MM.1S (cell line): ENCODE data around the gene FARP1.

Experiments used
- DNase-seq: peaks from one replicate; pipeline ENCODE4 v3.0.0-alpha.2; 2015
- H2AFZ ChIP-seq: fragments of 300-600 bp; sonication (generic); 2 replicates; pipeline ENCODE4 v1.6.0; 2016; ENCODE audit warnings: antibody characterized with exemption, low read length
- H3F3A ChIP-seq: fragments of 300-600 bp; sonication (generic); 2 replicates; pipeline ENCODE4 v1.6.1; 2016; ENCODE audit warnings: mild to moderate bottlenecking, antibody characterized with exemption, low read length, moderate library complexity, mixed read lengths; ENCODE audit not compliant: insufficient read depth
- H3K27ac ChIP-seq: fragments of 300-600 bp; sonication (generic); 2 replicates; pipeline ENCODE4 v1.5.1; 2016; ENCODE audit warnings: mild to moderate bottlenecking, low read length
- H3K27me3 ChIP-seq: fragments of 300-600 bp; sonication (generic); replicated peaks from 2 replicates; pipeline ENCODE4 v1.6.0; 2016; ENCODE audit warnings: low read length; ENCODE audit not compliant: insufficient read depth
- H3K36me3 ChIP-seq: fragments of 300-600 bp; sonication (generic); replicated peaks from 2 replicates; pipeline ENCODE4 v1.6.1; 2016; ENCODE audit warnings: mild to moderate bottlenecking, low read length, mixed read lengths; ENCODE audit not compliant: insufficient read depth
- H3K4me1 ChIP-seq: fragments of 300-600 bp; sonication (generic); 2 replicates; pipeline ENCODE4 v1.6.1; 2016; ENCODE audit warnings: low read length, mixed read lengths
- H3K4me2 ChIP-seq: fragments of 300-600 bp; sonication (generic); 2 replicates; pipeline ENCODE4 v1.6.0; 2016; ENCODE audit warnings: low read depth, low read length
- H3K4me3 ChIP-seq: fragments of 300-600 bp; sonication (generic); 2 replicates; pipeline ENCODE4 v1.5.1; 2016; ENCODE audit warnings: low read length, mixed read lengths
- H3K79me2 ChIP-seq: fragments of 300-600 bp; sonication (generic); 2 replicates; pipeline ENCODE4 v1.6.1; 2016; ENCODE audit warnings: mixed run types, low read length, mixed read lengths
- H3K9ac ChIP-seq: fragments of 300-600 bp; sonication (generic); 2 replicates; pipeline ENCODE4 v1.6.1; 2016; ENCODE audit warnings: low read length, mixed read lengths
- H3K9me2 ChIP-seq: fragments of 300-600 bp; sonication (generic); replicated peaks from 2 replicates; pipeline ENCODE4 v1.6.1; 2016; ENCODE audit warnings: mild to moderate bottlenecking, low read length, mixed read lengths; ENCODE audit not compliant: insufficient read depth
- H3K9me3 ChIP-seq: fragments of 300-600 bp; sonication (generic); replicated peaks from 2 replicates; pipeline ENCODE4 v1.6.1; 2016; ENCODE audit warnings: mild to moderate bottlenecking, low read length, mixed read lengths; ENCODE audit not compliant: insufficient read depth
- H4K20me1 ChIP-seq: fragments of 300-600 bp; sonication (generic); 2 replicates; pipeline ENCODE4 v1.6.1; 2016; ENCODE audit warnings: mild to moderate bottlenecking, low read length, moderate library complexity, mixed read lengths; ENCODE audit not compliant: insufficient read depth
- CTCF ChIP-seq: fragments of 300-600 bp; sonication (generic); IDR thresholded peaks from 2 replicates; pipeline ENCODE4 v1.5.1; 2016; ENCODE audit warnings: antibody characterized with exemption, low read length, mixed read lengths
- EZH2 ChIP-seq: fragments of 300-600 bp; sonication (generic); optimal IDR thresholded peaks from 2 replicates; pipeline ENCODE3; 2017; ENCODE audit warnings: low read depth, mild to moderate bottlenecking, antibody characterized with exemption, low read length, mixed read lengths
- EZH2phosphoT487 ChIP-seq: fragments of 300-600 bp; sonication (generic); IDR thresholded peaks from 2 replicates; pipeline ENCODE4 v1.6.1; 2018; ENCODE audit warnings: antibody characterized with exemption, low read length

FARP1 gene

GRCh38 chr13:98413796-98414195, 270.9 kb downstream of the FARP1 start:
- no peak overlapping the region for H3K27ac ChIP-seq
- H3K79me2 ChIP-seq, result no peaks in the 10 kb centered on the region
- no peak for DNase-seq

GRCh38 chr13:98415326-98416070, 272.6 kb downstream of the FARP1 start:
- no peak overlapping the region for H3K4me2 ChIP-seq
- H3K9me3 ChIP-seq, result no peaks in the 10 kb centered on the region
- H3K4me3 ChIP-seq, result no peak overlapping the region
- H3K4me1 ChIP-seq, result no peaks in the 10 kb centered on the region
- no peaks in the 10 kb centered on the region for H3F3A ChIP-seq
- no peak overlapping the region for H2AFZ ChIP-seq
- no peaks in the 10 kb centered on the region for H3K27me3 ChIP-seq
- H3K9me2 ChIP-seq, result no peaks in the 10 kb centered on the region
- no peak for TF ChIP-seq EZH2
- no peak for TF ChIP-seq EZH2phosphoT487
- no peaks in the 10 kb centered on the region for H3K79me2 ChIP-seq
- no peak overlapping the region for H3K27ac ChIP-seq
- H4K20me1 ChIP-seq, result no peaks in the 10 kb centered on the region
- no peaks in the 10 kb centered on the region for H3K36me3 ChIP-seq
- no peak for DNase-seq
- H3K9ac ChIP-seq, result no peak overlapping the region

More at GRCh38 chr13:98413796-98414195, 270.9 kb downstream of the FARP1 start:
- Histone ChIP-seq H3K4me1 (no peaks in the 10 kb centered on the region), H3K9ac (no peak overlapping the region), H3F3A (no peaks in the 10 kb centered on the region), H3K27me3 (no peaks in the 10 kb centered on the region), H3K36me3 (no peaks in the 10 kb centered on the region), H3K9me3 (no peaks in the 10 kb centered on the region), H2AFZ (no peak overlapping the region), H3K4me3 (no peak overlapping the region), H3K9me2 (no peaks in the 10 kb centered on the region), H4K20me1 (no peaks in the 10 kb centered on the region), H3K4me2 (no peak overlapping the region)
- TF ChIP-seq EZH2 (no peak), CTCF (no peak), EZH2phosphoT487 (no peak)

GRCh38 chr13:98416408-98416807, 273.5 kb downstream of the FARP1 start:
- no peak for DNase-seq
- Histone ChIP-seq H3K27ac (no peak overlapping the region), H3K36me3 (no peaks in the 10 kb centered on the region)

More at GRCh38 chr13:98416408-98416807, 273.5 kb downstream of the FARP1 start:
- TF ChIP-seq EZH2phosphoT487 (no peak), CTCF (no peak), EZH2 (no peak)
- Histone ChIP-seq H4K20me1 (no peaks in the 10 kb centered on the region), H3F3A (no peaks in the 10 kb centered on the region), H3K4me2 (no peak overlapping the region), H3K9ac (no peak overlapping the region), H3K9me2 (no peaks in the 10 kb centered on the region), H3K9me3 (no peaks in the 10 kb centered on the region), H3K4me1 (no peaks in the 10 kb centered on the region), H3K79me2 (no peaks in the 10 kb centered on the region), H3K27me3 (no peaks in the 10 kb centered on the region), H2AFZ (no peak overlapping the region), H3K4me3 (no peak overlapping the region)
